ENCODE measurements around the gene NKX1-2.

Gene NKX1-2

GRCh38 chr10:124476043-124476725, 26.3 kb upstream of the NKX1-2 start:
- DNase-seq (ENCODE audit: low spot score): no peak

GRCh38 chr10:124474514-124475070, 24.8 kb upstream of the NKX1-2 start:
- DNase-seq (ENCODE audit: low spot score): no peak

GRCh38 chr10:124473070-124473469, 23.2 kb upstream of the NKX1-2 start:
- no peak for DNase-seq (ENCODE audit: low spot score)

- DNase-seq (ENCODE audit: low spot score): no peak
These were observed 22.2 kb upstream of the NKX1-2 start for GRCh38 chr10:124472071-124472470.

GRCh38 chr10:124470544-124471434, 21.0 kb upstream of the NKX1-2 start:
- DNase-seq (ENCODE audit: low spot score): no peak

GRCh38 chr10:124469956-124470484, 20.2 kb upstream of the NKX1-2 start:
- no peak for DNase-seq (ENCODE audit: low spot score)

- no peak for DNase-seq (ENCODE audit: low spot score)
These were observed 18.8 kb upstream of the NKX1-2 start for GRCh38 chr10:124468624-124469023.

- no peak for DNase-seq (ENCODE audit: low spot score)
These were observed 17.3 kb upstream of the NKX1-2 start for GRCh38 chr10:124467165-124467564.

- peak; percentile 59 for DNase-seq (ENCODE audit: low spot score)
These were observed 16.1 kb upstream of the NKX1-2 start for GRCh38 chr10:124465777-124466488.

GRCh38 chr10:124465003-124465776, 15.4 kb upstream of the NKX1-2 start:
- DNase-seq (ENCODE audit: low spot score): no peak

GRCh38 chr10:124464028-124464965, 14.5 kb upstream of the NKX1-2 start:
- peak; percentile 21 for DNase-seq (ENCODE audit: low spot score)

- DNase-seq (ENCODE audit: low spot score): no peak
These were observed 12.5 kb upstream of the NKX1-2 start for GRCh38 chr10:124462348-124462695.

GRCh38 chr10:124461642-124462347, 12.0 kb upstream of the NKX1-2 start, which contains the start of gene LHPP:
TSS of gene LHPP (plus strand) at chr10:124461823. CDS start at chr10:124461863, 40 bp downstream.
- DNase-seq (ENCODE audit: low spot score): peak; percentile 91

GRCh38 chr10:124460144-124460543, 10.3 kb upstream of the NKX1-2 start:
- no peak for DNase-seq (ENCODE audit: low spot score)

GRCh38 chr10:124459395-124459794, 9.6 kb upstream of the NKX1-2 start:
- no peak for DNase-seq (ENCODE audit: low spot score)

GRCh38 chr10:124458889-124459288, 9.1 kb upstream of the NKX1-2 start:
- no peak for DNase-seq (ENCODE audit: low spot score)

GRCh38 chr10:124458473-124458872, 8.6 kb upstream of the NKX1-2 start:
- DNase-seq (ENCODE audit: low spot score): no peak

- no peak for DNase-seq (ENCODE audit: low spot score)
These were observed 5.6 kb upstream of the NKX1-2 start for GRCh38 chr10:124455441-124455840.

- no peak for DNase-seq (ENCODE audit: low spot score)
These were observed 4.2 kb upstream of the NKX1-2 start for GRCh38 chr10:124453960-124454610.

Measured in hematopoietic multipotent progenitor cell treated with erythropoietin and hydrocortisone succinate and interleukin-3 and kit ligand, for 15 days (in vitro differentiated cells).